Measurements from ENCODE around the gene CEP70.
"Not testable (repeated sequence)": the region's sequence is repeated elsewhere in the genome, so short reads cannot be mapped to it uniquely, and the experiment has no call there.

The CEP70 gene

GRCh38 chr3:138458774-138459499 lies 135.1 kb downstream of the CEP70 start:
- Histone ChIP-seq H3K4me1 (ENCODE audit: control insufficient read depth in 1 of 2, insufficient read depth in 1 of 2, low read depth in 1 of 2, low read length in 1 of 2) (no peaks in the 10 kb centered on the region), H3K27ac (no peak overlapping the region), H3K36me3 (no peaks in the 10 kb centered on the region), H3K9me3 (no peaks in the 10 kb centered on the region), H3K4me3 (ENCODE audit: low read depth in 1 of 2, low read length in 1 of 2) (no peak overlapping the region), H3K27me3 (no peaks in the 10 kb centered on the region)
- no peak for TF ChIP-seq CTCF (IDR thresholded peaks at IDR 0.05)

- H3K27ac ChIP-seq, result no peak overlapping the region
- TF ChIP-seq CTCF (IDR thresholded peaks at IDR 0.05), result no peak
- H3K36me3 ChIP-seq, result no peaks in the 10 kb centered on the region
- no peaks in the 10 kb centered on the region for H3K9me3 ChIP-seq
- no peaks in the 10 kb centered on the region for H3K4me1 ChIP-seq (ENCODE audit: control insufficient read depth in 1 of 2, insufficient read depth in 1 of 2, low read depth in 1 of 2, low read length in 1 of 2)
- H3K27me3 ChIP-seq, result no peaks in the 10 kb centered on the region
- H3K4me3 ChIP-seq (ENCODE audit: low read depth in 1 of 2, low read length in 1 of 2), result no peak overlapping the region
Measured at GRCh38 chr3:138457863-138458735, 136.0 kb downstream of the CEP70 start.

GRCh38 chr3:138456961-138457862 lies 136.8 kb downstream of the CEP70 start:
- TF ChIP-seq CTCF (IDR thresholded peaks at IDR 0.05), result no peak
- no peaks in the 10 kb centered on the region for H3K36me3 ChIP-seq
- no peaks in the 10 kb centered on the region for H3K4me1 ChIP-seq (ENCODE audit: control insufficient read depth in 1 of 2, insufficient read depth in 1 of 2, low read depth in 1 of 2, low read length in 1 of 2)
- no peaks in the 10 kb centered on the region for H3K27me3 ChIP-seq
- no peak overlapping the region for H3K27ac ChIP-seq
- no peaks in the 10 kb centered on the region for H3K9me3 ChIP-seq
- H3K4me3 ChIP-seq (ENCODE audit: low read depth in 1 of 2, low read length in 1 of 2), result no peak overlapping the region

GRCh38 chr3:138455801-138456716 lies 138.0 kb downstream of the CEP70 start:
- Histone ChIP-seq H3K27me3 (no peaks in the 10 kb centered on the region), H3K27ac (no peak overlapping the region), H3K9me3 (no peaks in the 10 kb centered on the region), H3K4me3 (ENCODE audit: low read depth in 1 of 2, low read length in 1 of 2) (no peak overlapping the region), H3K36me3 (no peaks in the 10 kb centered on the region), H3K4me1 (ENCODE audit: control insufficient read depth in 1 of 2, insufficient read depth in 1 of 2, low read depth in 1 of 2, low read length in 1 of 2) (no peaks in the 10 kb centered on the region)
- TF ChIP-seq CTCF (IDR thresholded peaks at IDR 0.05), result no peak

GRCh38 chr3:138453940-138454339 lies 140.1 kb downstream of the CEP70 start:
- not testable (repeated sequence) for H3K27me3 ChIP-seq; H3K27ac ChIP-seq; H3K4me3 ChIP-seq (ENCODE audit: low read depth in 1 of 2, low read length in 1 of 2); H3K9me3 ChIP-seq; H3K4me1 ChIP-seq (ENCODE audit: control insufficient read depth in 1 of 2, insufficient read depth in 1 of 2, low read depth in 1 of 2, low read length in 1 of 2); H3K36me3 ChIP-seq
